ENCODE data around the gene CHMP4B. TPM values are rescaled to one million over a fixed set of nuclear protein-coding genes. Genes with fewer than 3 reads are reported as not detected.
"Not testable (repeated sequence)": the region's sequence is repeated elsewhere in the genome, so short reads cannot be mapped to it uniquely, and the experiment has no call there.

Gene CHMP4B
- total and polyA plus RNA-seq, 7 donors = 72.5 to 267 (median 151) TPM

GRCh38 chr20:33791021-33791420 lies 20.1 kb upstream of the CHMP4B start:
- Histone ChIP-seq H3K9me3 (no peaks in the 10 kb centered on the region), H3K4me1 (peaks cover 19% of the 10 kb centered on the region), H3K36me3 (ENCODE audit: insufficient read depth in 1 of 2, low read depth in 1 of 2) (peaks cover 0 to 14% of the 10 kb centered on the region in 2 donors), H3K27me3 (ENCODE audit: insufficient read depth in 3 of 3, low read length in 2 of 3) (no peaks in the 10 kb centered on the region), H3K27ac (no peak overlapping the region), H3K4me3 (no peak overlapping the region)
- WGBS, 3 donors = 94 to 97% (median 97%) methylated on average over 29 to 31 of the region's 31 CpGs
- intact Hi-C loops (cut with DNase I) = loop anchor here in 1 of 2 donors (10.0 kb wide), 1 partner anchor 334 kb away; no protein-coding TSS in a partner anchor
- no peak for TF ChIP-seq CTCF (IDR thresholded peaks at IDR 0.05)
- DNase-seq (no peak), ATAC-seq (no peak)

- Histone ChIP-seq H3K9me3 (no peaks in the 10 kb centered on the region), H3K36me3 (ENCODE audit: insufficient read depth in 1 of 2, low read depth in 1 of 2) (peaks cover 0 to 14% of the 10 kb centered on the region in 2 donors), H3K27me3 (ENCODE audit: insufficient read depth in 3 of 3, low read length in 2 of 3) (no peaks in the 10 kb centered on the region), H3K27ac (no peak overlapping the region), H3K4me3 (no peak overlapping the region), H3K4me1 (peaks cover 16% of the 10 kb centered on the region)
- ATAC-seq (no peak), DNase-seq (no peak)
- no peak for TF ChIP-seq CTCF (IDR thresholded peaks at IDR 0.05)
- WGBS, 3 donors = 84 to 90% (median 88%) methylated on average over 9 of the region's 9 CpGs
- intact Hi-C loops (cut with DNase I) = loop anchor here in 1 of 2 donors (10.0 kb wide), 1 partner anchor 333 kb away; no protein-coding TSS in a partner anchor
These were observed 19.6 kb upstream of the CHMP4B start for GRCh38 chr20:33791540-33791939.

- ATAC-seq = peak in 3 of 4 donors; percentile 25 to 61 (median 35)
- H3K9me3 ChIP-seq = no peaks in the 10 kb centered on the region
- WGBS, 3 donors = 66 to 73% (median 69%) methylated on average over 13 of the region's 13 CpGs
- H3K4me1 ChIP-seq = peaks cover 16% of the 10 kb centered on the region
- no peak overlapping the region for H3K27ac ChIP-seq
- intact Hi-C loops (cut with DNase I) = loop anchor here in 1 of 2 donors (10.0 kb wide), 1 partner anchor 333 kb away; no protein-coding TSS in a partner anchor
- DNase-seq = peak; percentile 39 to 67
- peaks cover 0 to 14% of the 10 kb centered on the region in 2 donors for H3K36me3 ChIP-seq (ENCODE audit: insufficient read depth in 1 of 2, low read depth in 1 of 2)
- H3K27me3 ChIP-seq (ENCODE audit: insufficient read depth in 3 of 3, low read length in 2 of 3) = no peaks in the 10 kb centered on the region
- peak; percentile 69 for TF ChIP-seq CTCF (IDR thresholded peaks at IDR 0.05)
- H3K4me3 ChIP-seq = no peak overlapping the region
These were observed 19.1 kb upstream of the CHMP4B start for GRCh38 chr20:33791959-33792597.

- H3K4me1 ChIP-seq = peaks cover 16% of the 10 kb centered on the region
- H3K9me3 ChIP-seq; H3K27me3 ChIP-seq (ENCODE audit: insufficient read depth in 3 of 3, low read length in 2 of 3); H3K4me3 ChIP-seq; DNase-seq; ATAC-seq: not testable (repeated sequence)
- intact Hi-C loops (cut with DNase I) = loop anchor here in 1 of 2 donors (10.0 kb wide), 1 partner anchor 332 kb away; no protein-coding TSS in a partner anchor
- H3K27ac ChIP-seq = peak overlapping the region; percentile 15
- H3K36me3 ChIP-seq (ENCODE audit: insufficient read depth in 1 of 2, low read depth in 1 of 2) = peaks cover 0 to 14% of the 10 kb centered on the region in 2 donors
- WGBS, 3 donors = 63 to 70% (median 64%) methylated on average over 3 of the region's 3 CpGs
These were observed 18.6 kb upstream of the CHMP4B start for GRCh38 chr20:33792598-33792989.

Data from psoas muscle (tissue), 8 donors.